Endodermal cell (in vitro differentiated cells): ENCODE data around the gene AFF3. TPM values are rescaled to one million over a fixed set of nuclear protein-coding genes. Genes with fewer than 3 reads are reported as not detected.

Experiments
- DNase-seq: peaks from one replicate; pipeline ENCODE4 v3.0.0-alpha.2; 2017
- H3K27ac ChIP-seq: 2 replicates; pipeline ENCODE4 v1.5.1; 2013; ENCODE audit warnings: mild to moderate bottlenecking, low read depth, low read length, moderate library complexity
- H3K27me3 ChIP-seq: 2 replicates; pipeline ENCODE4 v1.6.1; 2013; ENCODE audit warnings: mild to moderate bottlenecking, low read length, moderate library complexity; ENCODE audit not compliant: insufficient read depth, control insufficient read depth, poor library complexity, severe bottlenecking
- H3K36me3 ChIP-seq: 2 replicates; pipeline ENCODE4 v1.7.0; 2013; ENCODE audit warnings: mild to moderate bottlenecking, low read length, moderate library complexity; ENCODE audit not compliant: control insufficient read depth, insufficient read depth
- H3K4me1 ChIP-seq: one replicate; pipeline ENCODE4 v1.7.0; 2013; ENCODE audit warnings: low read length; ENCODE audit not compliant: control insufficient read depth, insufficient read depth
- H3K4me3 ChIP-seq: 2 replicates; pipeline ENCODE4 v1.5.1; 2013; ENCODE audit warnings: mild to moderate bottlenecking, low read length, moderate library complexity
- H3K9ac ChIP-seq: 2 replicates; pipeline ENCODE4 v1.6.1; 2013; ENCODE audit warnings: mild to moderate bottlenecking, low read length, moderate library complexity; ENCODE audit not compliant: poor library complexity, severe bottlenecking; ENCODE audit errors: extremely low read depth
- H3K9me3 ChIP-seq: 2 replicates; pipeline ENCODE4 v1.6.1; 2013; ENCODE audit warnings: mild to moderate bottlenecking, low read length, moderate library complexity; ENCODE audit not compliant: control insufficient read depth
- H3K27ac Mint-ChIP-seq: 2 replicates; pipeline ENCODE4 v1.8.0; 2020; ENCODE audit warnings: mixed read lengths
- H3K27me3 Mint-ChIP-seq: 2 replicates; pipeline ENCODE4 v1.8.0; 2021; ENCODE audit warnings: mild to moderate bottlenecking, mixed read lengths; ENCODE audit not compliant: insufficient read depth
- H3K36me3 Mint-ChIP-seq: 2 replicates; pipeline ENCODE4 v1.8.0; 2020; ENCODE audit warnings: low read depth, mixed read lengths
- H3K4me1 Mint-ChIP-seq: 2 replicates; pipeline ENCODE4 v1.8.0; 2020; ENCODE audit warnings: mixed read lengths
- H3K4me3 Mint-ChIP-seq: 2 replicates; pipeline ENCODE4 v1.8.0; 2020; ENCODE audit warnings: mild to moderate bottlenecking, moderate library complexity, mixed read lengths
- H3K9me3 Mint-ChIP-seq: 2 replicates; pipeline ENCODE4 v1.8.0; 2020; ENCODE audit warnings: mild to moderate bottlenecking, mixed read lengths
- CTCF ChIP-seq: fragments of 200-600 bp; sonication (generic); conservative IDR thresholded peaks from 2 replicates; pipeline ENCODE4 v1.5.0; 2021; ENCODE audit warnings: antibody characterized with exemption, mild to moderate bottlenecking
- WGBS, 2 experiments: methylation state at CpG; one replicate each; pipeline versions ENCODE4 v1.1.5 to v1.1.7; 2013; ENCODE audit warnings: missing lambda C conversion rate in 2 of 2, mixed read lengths in 1 of 2; ENCODE audit not compliant: insufficient coverage in 1 of 2, insufficient read length in 1 of 2; 5-methylcytosine and 5-hydroxymethylcytosine counted together
- total RNA-seq, 2 donors: library from RNA; stranded (reverse); fragmentation: NEBNext Ultra II Directional in 1 of 2; extraction: Animal tissue kit (Norgen Biotek cat#: 25700) in 1 of 2; gene quantifications; 2 replicates in 1 of 2; 3 replicates in 1 of 2; pipeline ENCODE4 v1.2.1, GENCODE V29; 2021

The AFF3 gene
- total RNA-seq, 2 donors from 2014 or later: 0.62 to 0.73 TPM

- Histone ChIP-seq H3K9ac (no peak overlapping the region), H3K4me1 (no peaks in the 10 kb centered on the region), H3K4me3 (no peak overlapping the region), H3K27ac (no peak overlapping the region), H3K27me3 (no peaks in the 10 kb centered on the region), H3K9me3 (no peaks in the 10 kb centered on the region), H3K36me3 (no peaks in the 10 kb centered on the region)
- Mint-ChIP-seq H3K27me3 (peaks cover 6% of the 10 kb centered on the region), H3K27ac (no peak overlapping the region), H3K36me3 (no peaks in the 10 kb centered on the region), H3K4me3 (no peak overlapping the region), H3K9me3 (no peaks in the 10 kb centered on the region), H3K4me1 (peaks cover 2% of the 10 kb centered on the region)
- no peak for DNase-seq
- TF ChIP-seq CTCF: no peak
- WGBS, 2 experiments: 80 to 84% methylated on average over 5 to 8 of the region's 8 CpGs
Measured at GRCh38 chr2:99833586-99834201, 308.7 kb downstream of the AFF3 start.

GRCh38 chr2:99832926-99833325, 309.5 kb downstream of the AFF3 start:
- no peaks in the 10 kb centered on the region for H3K9me3 ChIP-seq
- no peak for TF ChIP-seq CTCF
- H3K27me3 ChIP-seq: no peaks in the 10 kb centered on the region
- Mint-ChIP-seq H3K27me3 (peaks cover 10% of the 10 kb centered on the region), H3K4me3 (no peak overlapping the region), H3K9me3 (no peaks in the 10 kb centered on the region), H3K27ac (no peak overlapping the region), H3K4me1 (peaks cover 2% of the 10 kb centered on the region), H3K36me3 (no peaks in the 10 kb centered on the region)
- H3K27ac ChIP-seq: no peak overlapping the region
- no peak overlapping the region for H3K4me3 ChIP-seq
- no peak for DNase-seq
- 91% methylated on average over 1 of the region's 1 CpG; no CpG with 5 or more reads in 1 of the 2 experiments for WGBS, 2 experiments
- H3K4me1 ChIP-seq: no peaks in the 10 kb centered on the region
- no peaks in the 10 kb centered on the region for H3K36me3 ChIP-seq
- no peak overlapping the region for H3K9ac ChIP-seq

GRCh38 chr2:99831772-99832171, 310.6 kb downstream of the AFF3 start:
- Histone ChIP-seq H3K9me3 (no peaks in the 10 kb centered on the region), H3K27me3 (peaks cover 5% of the 10 kb centered on the region), H3K4me1 (no peaks in the 10 kb centered on the region), H3K27ac (no peak overlapping the region), H3K36me3 (no peaks in the 10 kb centered on the region), H3K4me3 (no peak overlapping the region), H3K9ac (no peak overlapping the region)
- H3K27ac Mint-ChIP-seq: no peak overlapping the region
- 92 to 94% methylated on average over 6 to 7 of the region's 7 CpGs for WGBS, 2 experiments
- H3K4me3 Mint-ChIP-seq: no peak overlapping the region
- H3K4me1 Mint-ChIP-seq: peaks cover 2% of the 10 kb centered on the region
- TF ChIP-seq CTCF: no peak
- H3K9me3 Mint-ChIP-seq: no peaks in the 10 kb centered on the region
- no peaks in the 10 kb centered on the region for H3K36me3 Mint-ChIP-seq
- DNase-seq: no peak
- peaks cover 14% of the 10 kb centered on the region for H3K27me3 Mint-ChIP-seq
